Ishikawa (cell line): ENCODE results near the gene TGIF2.

Source experiments
- CREB1 ChIP-seq: IDR thresholded peaks from 2 replicates; pipeline ENCODE4 v1.6.1; 2012; ENCODE audit warnings: low read depth
- EGR1 ChIP-seq: IDR thresholded peaks from 2 replicates; pipeline ENCODE4 v1.6.1; 2012
- EP300 ChIP-seq: IDR thresholded peaks from 2 replicates; pipeline ENCODE4 v1.6.1; 2012; ENCODE audit warnings: borderline replicate concordance
- MAX ChIP-seq: IDR thresholded peaks from 2 replicates; pipeline ENCODE4 v1.6.1; 2012
- NFIC ChIP-seq: IDR thresholded peaks from 2 replicates; pipeline ENCODE4 v1.6.1; 2012
- TAF1 ChIP-seq: IDR thresholded peaks from 2 replicates; pipeline ENCODE4 v1.6.1; 2012; ENCODE audit warnings: low read depth, mild to moderate bottlenecking
- TF ChIP-seq, protein P1 (sequence below): IDR thresholded peaks from 2 replicates; pipeline ENCODE4 v1.6.1; 2012; ENCODE audit warnings: low read depth, mild to moderate bottlenecking

- TF ChIP-seq EGR1, result no peak
- TF ChIP-seq NFIC, result no peak
- TF ChIP-seq, protein P1, sequence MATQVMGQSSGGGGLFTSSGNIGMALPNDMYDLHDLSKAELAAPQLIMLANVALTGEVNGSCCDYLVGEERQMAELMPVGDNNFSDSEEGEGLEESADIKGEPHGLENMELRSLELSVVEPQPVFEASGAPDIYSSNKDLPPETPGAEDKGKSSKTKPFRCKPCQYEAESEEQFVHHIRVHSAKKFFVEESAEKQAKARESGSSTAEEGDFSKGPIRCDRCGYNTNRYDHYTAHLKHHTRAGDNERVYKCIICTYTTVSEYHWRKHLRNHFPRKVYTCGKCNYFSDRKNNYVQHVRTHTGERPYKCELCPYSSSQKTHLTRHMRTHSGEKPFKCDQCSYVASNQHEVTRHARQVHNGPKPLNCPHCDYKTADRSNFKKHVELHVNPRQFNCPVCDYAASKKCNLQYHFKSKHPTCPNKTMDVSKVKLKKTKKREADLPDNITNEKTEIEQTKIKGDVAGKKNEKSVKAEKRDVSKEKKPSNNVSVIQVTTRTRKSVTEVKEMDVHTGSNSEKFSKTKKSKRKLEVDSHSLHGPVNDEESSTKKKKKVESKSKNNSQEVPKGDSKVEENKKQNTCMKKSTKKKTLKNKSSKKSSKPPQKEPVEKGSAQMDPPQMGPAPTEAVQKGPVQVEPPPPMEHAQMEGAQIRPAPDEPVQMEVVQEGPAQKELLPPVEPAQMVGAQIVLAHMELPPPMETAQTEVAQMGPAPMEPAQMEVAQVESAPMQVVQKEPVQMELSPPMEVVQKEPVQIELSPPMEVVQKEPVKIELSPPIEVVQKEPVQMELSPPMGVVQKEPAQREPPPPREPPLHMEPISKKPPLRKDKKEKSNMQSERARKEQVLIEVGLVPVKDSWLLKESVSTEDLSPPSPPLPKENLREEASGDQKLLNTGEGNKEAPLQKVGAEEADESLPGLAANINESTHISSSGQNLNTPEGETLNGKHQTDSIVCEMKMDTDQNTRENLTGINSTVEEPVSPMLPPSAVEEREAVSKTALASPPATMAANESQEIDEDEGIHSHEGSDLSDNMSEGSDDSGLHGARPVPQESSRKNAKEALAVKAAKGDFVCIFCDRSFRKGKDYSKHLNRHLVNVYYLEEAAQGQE, result no peak
- TF ChIP-seq EP300, result no peak
- TF ChIP-seq CREB1, result no peak
- TF ChIP-seq MAX, result no peak
- no peak for TF ChIP-seq TAF1
Observed at GRCh38 chr20:36548006-36548315, 25.4 kb upstream of the TGIF2 start.
